Esophagus squamous epithelium (tissue), 5 donors: ENCODE measurements around the gene SLC1A4. TPM values are rescaled to one million over a fixed set of nuclear protein-coding genes. Genes with fewer than 3 reads are reported as not detected.

ENCODE experiments used
- DNase-seq: peaks from one replicate; lab custom pipeline; 2025; lab: John Stamatoyannopoulos, UW
- H3K27ac ChIP-seq, 4 donors: fragments of 200-600 bp; sonication (generic); one replicate each; pipeline ENCODE4 v1.5.1; 2016 to 2019; ENCODE audit warnings: mild to moderate bottlenecking in 1 of 4
- H3K27me3 ChIP-seq, 4 donors: fragments of 200-600 bp; sonication (generic); 1 replicate in 3 of 4; 2 replicates in 1 of 4; pipeline versions ENCODE4 v1.5.1 to v1.6.0; 2017 to 2021; ENCODE audit warnings: antibody characterized with exemption in 1 of 4
- H3K36me3 ChIP-seq, 3 donors: fragments of 200-600 bp; sonication (generic); one replicate each; pipeline ENCODE4 v1.5.1; 2016 to 2019
- H3K4me1 ChIP-seq, 3 donors: fragments of 200-600 bp; sonication (generic); one replicate each; pipeline ENCODE4 v1.5.1; 2017 to 2019
- H3K4me3 ChIP-seq, 4 donors: fragments of 200-600 bp; sonication (generic); 1 replicate in 3 of 4; 2 replicates in 1 of 4; pipeline ENCODE4 v1.5.1; 2016 to 2019; ENCODE audit warnings: mild to moderate bottlenecking in 2 of 4, moderate library complexity in 1 of 4
- H3K9me3 ChIP-seq, 3 donors: fragments of 200-600 bp; sonication (generic); one replicate each; pipeline ENCODE4 v1.5.1; 2016 to 2019
- POLR2A ChIP-seq, 4 donors: fragments of 450-650 bp; IDR thresholded peaks; one replicate each; pipeline ENCODE4 v1.6.1; 2017; ENCODE audit warnings: antibody characterized with exemption in 4 of 4, mild to moderate bottlenecking in 4 of 4, moderate library complexity in 3 of 4
- WGBS, 2 donors: methylation state at CpG; one replicate each; pipeline ENCODE4 v1.1.5; 2018; 5-methylcytosine and 5-hydroxymethylcytosine counted together
- intact Hi-C: fragments of 100-400 bp; cut with DNase I; formaldehyde crosslinking; loops from one replicate; pipeline ENCODE4 v1.15.0; 2022
- total RNA-seq, 4 donors: library from RNA; depleted of rRNA; stranded (reverse); fragments of >200 nt; gene quantifications; one replicate each; pipeline ENCODE4 v1.1.0, GENCODE V29; 2016
- TF ChIP-seq, protein P1 (sequence below), 6 experiments: fragments of 450-650 bp in 4 of 6; fragments of 200-600 bp in 2 of 6; sonication (generic) in 2 of 6; IDR thresholded peaks; one replicate each; pipeline ENCODE4 v1.5.1; 2016 to 2019; ENCODE audit warnings: antibody characterized with exemption in 6 of 6, mild to moderate bottlenecking in 4 of 6, moderate library complexity in 4 of 6
- donor health status: DM: yes; HTN: yes; CAD: no.

Gene SLC1A4
- total RNA-seq, 4 donors from 2014 or later = 12.8 to 28.1 (median 14.3) TPM

DNA sequence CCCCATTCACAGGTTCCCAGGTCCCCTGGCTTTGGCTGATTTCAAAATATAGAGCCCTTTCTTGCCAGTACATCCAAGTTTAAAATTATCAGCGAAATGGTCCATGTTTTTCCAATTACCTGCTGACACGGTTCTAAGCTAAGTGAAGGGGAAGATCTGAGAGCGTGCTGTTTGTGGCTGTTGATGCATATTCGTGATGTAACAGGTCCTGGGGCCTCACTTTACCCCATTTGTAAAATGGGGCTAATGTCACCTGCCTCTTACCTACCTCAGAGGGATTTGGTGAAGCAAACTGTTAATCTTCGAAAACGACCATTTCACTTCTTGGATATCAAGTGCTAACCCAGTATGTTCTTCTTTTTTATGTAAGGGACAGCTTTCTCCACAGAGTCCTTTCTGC lies 33.0 kb downstream of the SLC1A4 start:
- H3K4me1 ChIP-seq = peaks cover 0 to 25% (median 17%) of the 10 kb centered on the region in 3 donors
- no peak for DNase-seq
- intact Hi-C loops = no loop called here
- no peak overlapping the region for H3K27ac ChIP-seq
- TF ChIP-seq POLR2A (IDR thresholded peaks at IDR 0.05) = no peak
- TF ChIP-seq, protein P1, sequence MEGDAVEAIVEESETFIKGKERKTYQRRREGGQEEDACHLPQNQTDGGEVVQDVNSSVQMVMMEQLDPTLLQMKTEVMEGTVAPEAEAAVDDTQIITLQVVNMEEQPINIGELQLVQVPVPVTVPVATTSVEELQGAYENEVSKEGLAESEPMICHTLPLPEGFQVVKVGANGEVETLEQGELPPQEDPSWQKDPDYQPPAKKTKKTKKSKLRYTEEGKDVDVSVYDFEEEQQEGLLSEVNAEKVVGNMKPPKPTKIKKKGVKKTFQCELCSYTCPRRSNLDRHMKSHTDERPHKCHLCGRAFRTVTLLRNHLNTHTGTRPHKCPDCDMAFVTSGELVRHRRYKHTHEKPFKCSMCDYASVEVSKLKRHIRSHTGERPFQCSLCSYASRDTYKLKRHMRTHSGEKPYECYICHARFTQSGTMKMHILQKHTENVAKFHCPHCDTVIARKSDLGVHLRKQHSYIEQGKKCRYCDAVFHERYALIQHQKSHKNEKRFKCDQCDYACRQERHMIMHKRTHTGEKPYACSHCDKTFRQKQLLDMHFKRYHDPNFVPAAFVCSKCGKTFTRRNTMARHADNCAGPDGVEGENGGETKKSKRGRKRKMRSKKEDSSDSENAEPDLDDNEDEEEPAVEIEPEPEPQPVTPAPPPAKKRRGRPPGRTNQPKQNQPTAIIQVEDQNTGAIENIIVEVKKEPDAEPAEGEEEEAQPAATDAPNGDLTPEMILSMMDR (IDR thresholded peaks at IDR 0.05) = no peak
- H3K36me3 ChIP-seq = peaks cover 0 to 56% (median 21%) of the 10 kb centered on the region in 3 donors
- H3K9me3 ChIP-seq = no peaks in the 10 kb centered on the region
- 91% methylated on average over 6 of the region's 6 CpGs for WGBS, 2 donors
- no peak overlapping the region for H3K4me3 ChIP-seq
- H3K27me3 ChIP-seq = no peaks in the 10 kb centered on the region

DNA sequence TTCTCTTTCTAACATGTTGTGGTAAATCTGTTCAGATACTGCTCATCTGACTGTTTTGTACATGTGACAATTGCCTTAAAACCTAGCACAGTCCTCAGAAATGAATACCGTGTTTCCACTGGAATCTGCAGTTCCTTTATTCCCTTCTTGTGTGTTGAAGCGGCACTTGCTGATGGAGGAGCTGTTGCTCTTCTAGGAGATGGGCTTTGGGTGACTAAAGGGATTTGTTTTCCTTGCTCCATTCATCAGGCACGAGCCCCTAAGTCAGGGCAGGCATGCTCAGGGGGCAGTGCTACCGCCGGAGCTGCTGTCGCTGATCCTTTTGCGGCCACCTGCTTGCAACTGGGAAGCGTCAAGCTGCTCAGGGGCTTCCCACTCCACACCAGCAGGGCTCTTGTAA lies 34.5 kb downstream of the SLC1A4 start:
- DNase-seq = no peak
- Histone ChIP-seq H3K9me3 (no peaks in the 10 kb centered on the region), H3K4me3 (no peak overlapping the region), H3K36me3 (peaks cover 0 to 41% (median 16%) of the 10 kb centered on the region in 3 donors), H3K4me1 (peaks cover 0 to 23% (median 17%) of the 10 kb centered on the region in 3 donors), H3K27me3 (no peaks in the 10 kb centered on the region), H3K27ac (peak overlapping the region in 1 of 4 donors; percentile 49)
- intact Hi-C loops = no loop called here
- WGBS, 2 donors = 75% methylated on average over 2 to 5 of the region's 8 CpGs
- TF ChIP-seq, protein P1 (IDR thresholded peaks at IDR 0.05) = no peak
- TF ChIP-seq POLR2A (IDR thresholded peaks at IDR 0.05) = no peak

DNA sequence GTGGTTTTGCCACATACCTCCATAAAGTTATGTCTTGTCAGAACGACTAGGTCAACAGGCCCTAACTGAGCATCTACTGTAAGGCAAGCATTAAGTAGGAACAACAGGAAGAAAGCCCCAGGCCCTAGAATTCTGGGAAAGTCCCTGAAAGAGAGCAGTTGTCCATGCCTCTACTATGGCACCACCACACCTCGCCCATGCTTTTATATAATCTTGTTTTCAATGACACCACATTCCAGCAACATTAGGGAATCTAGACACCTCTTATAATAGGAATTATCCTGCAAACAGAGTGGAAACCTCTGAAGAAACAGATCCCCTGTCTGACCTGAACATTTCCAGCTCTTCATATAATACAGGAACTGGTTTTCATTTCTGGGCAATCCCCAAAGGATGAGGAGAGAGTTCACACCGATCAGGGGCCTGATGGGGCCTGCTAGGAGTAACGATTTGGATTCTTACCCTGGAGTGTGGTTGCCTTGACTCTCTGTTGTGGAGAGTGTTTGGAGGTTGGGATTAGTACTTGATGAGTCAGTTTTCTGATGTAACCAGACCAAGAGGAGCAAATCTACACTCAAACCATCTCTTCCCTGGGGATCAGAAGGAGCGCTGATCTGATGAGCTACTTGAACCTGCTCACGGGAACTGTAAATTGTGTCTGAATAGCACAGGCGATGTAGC lies 35.1 kb downstream of the SLC1A4 start:
- intact Hi-C loops = no loop called here
- Histone ChIP-seq H3K27ac (peak overlapping the region in 2 of 4 donors; percentile 25 to 49), H3K36me3 (peaks cover 0 to 35% (median 10%) of the 10 kb centered on the region in 3 donors), H3K4me3 (no peak overlapping the region), H3K9me3 (no peaks in the 10 kb centered on the region), H3K27me3 (no peaks in the 10 kb centered on the region), H3K4me1 (peaks cover 0 to 23% (median 17%) of the 10 kb centered on the region in 3 donors)
- TF ChIP-seq, protein P1 (IDR thresholded peaks at IDR 0.05) = no peak
- TF ChIP-seq POLR2A (IDR thresholded peaks at IDR 0.05) = no peak
- DNase-seq = no peak
- WGBS, 2 donors = 28 to 42% methylated on average over 4 to 7 of the region's 7 CpGs

DNA sequence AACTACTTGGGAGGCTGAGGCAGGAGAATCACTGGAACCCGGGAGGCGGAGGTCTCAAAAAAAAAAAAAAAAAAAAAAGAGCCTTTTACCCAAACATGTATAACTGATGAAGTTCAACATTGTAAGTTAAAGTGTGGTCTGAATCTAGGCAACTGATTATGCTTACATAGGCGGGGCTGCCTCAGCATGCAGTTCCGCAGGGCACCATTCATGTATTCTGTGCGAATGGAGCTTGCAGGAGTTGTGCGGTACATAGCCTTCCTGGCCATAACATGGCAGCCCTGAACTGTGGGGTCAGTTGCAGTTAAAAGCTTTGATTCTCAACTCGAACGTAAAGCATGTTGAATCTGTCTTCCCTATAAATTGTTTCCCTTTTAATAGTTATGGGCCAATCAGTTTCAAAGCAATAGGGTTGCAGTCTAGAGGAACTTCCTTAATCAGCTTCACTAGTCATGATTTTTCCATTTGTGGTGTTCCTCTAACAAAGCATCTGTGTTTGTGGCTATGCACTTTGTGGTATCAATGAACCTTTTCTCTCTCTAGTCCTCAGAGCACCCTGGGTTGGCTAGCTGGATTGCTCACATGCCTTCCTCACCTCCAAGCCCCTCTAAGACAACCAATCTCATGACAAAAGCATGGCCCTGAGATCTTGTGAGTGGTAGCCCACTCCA lies 36.4 kb downstream of the SLC1A4 start:
- Histone ChIP-seq H3K9me3 (no peaks in the 10 kb centered on the region), H3K27me3 (no peaks in the 10 kb centered on the region), H3K36me3 (peaks cover 0 to 24% (median 4%) of the 10 kb centered on the region in 3 donors), H3K27ac (no peak overlapping the region), H3K4me1 (peaks cover 0 to 20% (median 17%) of the 10 kb centered on the region in 3 donors), H3K4me3 (no peak overlapping the region)
- no peak for TF ChIP-seq POLR2A (IDR thresholded peaks at IDR 0.05)
- TF ChIP-seq, protein P1 (IDR thresholded peaks at IDR 0.05) = no peak
- intact Hi-C loops = no loop called here
- WGBS, 2 donors = 82 to 84% methylated on average over 6 to 8 of the region's 8 CpGs
- DNase-seq = no peak

DNA sequence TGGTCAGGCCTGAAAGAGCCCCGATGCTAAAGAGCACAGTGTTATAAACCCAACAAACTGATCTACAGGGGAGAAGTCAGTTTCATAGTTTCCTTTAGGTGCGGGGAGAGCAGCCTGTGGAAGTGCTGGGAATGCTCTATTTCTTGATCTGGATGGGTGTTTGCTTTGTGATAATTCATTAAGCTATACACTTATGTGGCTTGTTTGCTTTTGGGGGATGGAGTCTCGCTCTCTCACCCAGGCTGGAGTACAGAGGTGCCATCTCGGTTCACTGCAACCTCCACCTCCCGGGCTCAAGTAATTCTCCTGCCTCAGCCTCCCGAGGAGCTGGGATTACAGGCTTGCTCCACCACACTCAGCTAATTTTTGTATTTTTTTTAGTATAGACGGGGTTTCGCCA lies 37.0 kb downstream of the SLC1A4 start:
- 92 to 93% methylated on average over 7 to 8 of the region's 8 CpGs for WGBS, 2 donors
- Histone ChIP-seq H3K27ac (no peak overlapping the region), H3K4me3 (no peak overlapping the region), H3K36me3 (peaks cover 0 to 18% (median 4%) of the 10 kb centered on the region in 3 donors), H3K9me3 (no peaks in the 10 kb centered on the region), H3K4me1 (peaks cover 0 to 14% (median 12%) of the 10 kb centered on the region in 3 donors), H3K27me3 (no peaks in the 10 kb centered on the region)
- TF ChIP-seq, protein P1 (IDR thresholded peaks at IDR 0.05) = no peak
- no peak for TF ChIP-seq POLR2A (IDR thresholded peaks at IDR 0.05)
- intact Hi-C loops = no loop called here
- no peak for DNase-seq
